Fibroblast of lung (primary cell): ENCODE results near the gene CRAMP1. TPM values are rescaled to one million over a fixed set of nuclear protein-coding genes. Genes with fewer than 3 reads are reported as not detected.

Source experiments
- DNase-seq, 2 donors: peaks; one replicate each; pipeline versions ENCODE4 v3.0.0 to v3.0.0-alpha.2; 2010; ENCODE audit warnings: low read depth in 2 of 2
- H2AFZ ChIP-seq: 2 replicates; pipeline ENCODE4 v1.5.1; 2012; ENCODE audit warnings: low read length, control low read depth, inconsistent platforms
- H3K27ac ChIP-seq: 2 replicates; pipeline ENCODE4 v1.5.1; 2011; ENCODE audit warnings: low read length, control low read depth; ENCODE audit not compliant: insufficient read depth
- H3K27me3 ChIP-seq: 2 replicates; pipeline ENCODE4 v1.5.1; 2011; ENCODE audit warnings: mild to moderate bottlenecking, low read length; ENCODE audit not compliant: control insufficient read depth, insufficient read depth
- H3K36me3 ChIP-seq: 2 replicates; pipeline ENCODE4 v1.5.1; 2011; ENCODE audit warnings: low read length; ENCODE audit not compliant: control insufficient read depth, insufficient read depth
- H3K4me1 ChIP-seq: 2 replicates; pipeline ENCODE4 v1.5.1; 2011; ENCODE audit warnings: low read length; ENCODE audit not compliant: control insufficient read depth, insufficient read depth; ENCODE audit errors: extremely low read depth
- H3K4me2 ChIP-seq: 2 replicates; pipeline ENCODE4 v1.5.1; 2011; ENCODE audit warnings: low read length, control low read depth; ENCODE audit not compliant: insufficient read depth; ENCODE audit errors: extremely low read depth
- H3K4me3 ChIP-seq, 4 experiments: fragments of 200-600 bp in 1 of 4; sonication (generic) in 1 of 4; replicated peaks in 1 of 4; 2 replicates each; pipeline ENCODE4 v1.5.1; 2011 to 2016; ENCODE audit warnings: low read length in 4 of 4, low read depth in 3 of 4, mild to moderate bottlenecking in 3 of 4, control low read depth in 2 of 4, inconsistent platforms in 1 of 4, mixed read lengths in 1 of 4; ENCODE audit not compliant: insufficient read depth in 1 of 4; ENCODE audit errors: control extremely low read depth in 1 of 4
- H3K79me2 ChIP-seq: 2 replicates; pipeline ENCODE4 v1.5.1; 2012; ENCODE audit warnings: mild to moderate bottlenecking, low read length, inconsistent platforms; ENCODE audit not compliant: control insufficient read depth, insufficient read depth
- H3K9ac ChIP-seq: 2 replicates; pipeline ENCODE4 v1.5.1; 2011; ENCODE audit warnings: mild to moderate bottlenecking, low read length, control low read depth; ENCODE audit not compliant: insufficient read depth
- H3K9me3 ChIP-seq: 2 replicates; pipeline ENCODE4 v1.5.1; 2012; ENCODE audit warnings: low read depth, low read length; ENCODE audit not compliant: control insufficient read depth, insufficient read depth
- H4K20me1 ChIP-seq: 2 replicates; pipeline ENCODE4 v1.5.1; 2011; ENCODE audit warnings: low read length; ENCODE audit not compliant: control insufficient read depth, insufficient read depth; ENCODE audit errors: extremely low read depth
- CTCF ChIP-seq, 2 donors: IDR thresholded peaks in 1 of 2; conservative IDR thresholded peaks in 1 of 2; 1 replicate in 1 of 2; 2 replicates in 1 of 2; pipeline ENCODE4 v1.5.1; 2011 to 2012; ENCODE audit warnings: low read length in 2 of 2, control low read depth in 1 of 2, inconsistent platforms in 1 of 2, low read depth in 1 of 2, mild to moderate bottlenecking in 1 of 2
- EZH2 ChIP-seq: IDR thresholded peaks from 2 replicates; pipeline ENCODE4 v1.5.1; 2012; ENCODE audit warnings: low read length, control low read depth, mild to moderate bottlenecking; ENCODE audit errors: missing control alignments
- polyA plus RNA-seq, 2 donors: library from polyadenylated mRNA; depleted of rRNA in 1 of 2; stranded (reverse) in 1 of 2; unstranded in 1 of 2; fragments of >200 nt; gene quantifications; 2 replicates each; pipeline ENCODE4 v1.2.1, GENCODE V29; 2011 to 2012; ENCODE audit warnings: missing spikeins in 1 of 2
- total RNA-seq: library from RNA; depleted of rRNA; stranded (reverse); fragments of >200 nt; gene quantifications from 2 replicates; pipeline ENCODE4 v1.2.1, GENCODE V29; 2014

CRAMP1 gene
- total and polyA plus RNA-seq, 2 donors (not counting 1 experiment from before 2014, with no cell fraction given), result 6.2 to 7.8 TPM

DNA sequence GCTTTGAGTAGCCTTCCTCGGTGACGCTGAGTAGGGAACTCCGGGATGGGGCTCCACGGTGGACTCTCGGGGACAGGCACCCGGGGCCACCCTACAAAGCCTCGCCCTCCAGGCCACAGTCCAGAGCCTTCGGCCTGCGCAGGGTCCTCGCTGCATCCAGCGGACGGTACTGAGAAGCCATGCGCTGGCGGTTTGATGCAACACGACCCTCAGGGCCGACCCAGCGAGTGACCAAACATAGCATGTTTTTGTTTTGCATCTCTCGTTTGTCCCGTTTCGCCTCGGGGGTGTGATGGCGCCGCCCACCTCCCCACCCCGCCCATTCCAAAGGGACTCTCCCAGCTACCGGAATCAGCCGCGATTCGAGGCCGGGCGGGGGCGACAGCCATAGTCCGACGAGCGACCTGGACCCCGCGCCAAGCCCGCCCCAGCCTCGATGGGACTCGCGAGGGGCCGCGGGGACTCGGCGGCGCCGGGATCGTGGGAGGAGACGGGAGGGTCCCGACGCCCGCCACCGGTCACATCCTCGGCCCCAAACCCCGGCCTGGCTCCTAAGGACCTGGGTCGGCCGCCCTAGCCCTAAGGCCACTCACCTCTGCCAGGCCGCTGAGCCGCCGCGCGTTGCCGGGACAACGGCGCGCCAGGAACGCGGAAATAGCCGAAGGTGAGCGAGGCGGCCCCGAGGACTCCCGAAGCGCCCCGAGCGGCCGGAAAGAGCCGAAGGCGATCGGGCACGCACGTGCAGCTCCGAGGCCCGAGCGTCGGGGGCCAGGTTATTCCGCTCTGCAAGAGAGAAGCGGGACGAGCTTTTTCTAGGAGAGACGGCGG lies 1.9 kb upstream of the CRAMP1 start:
- no peak for TF ChIP-seq EZH2
- TF ChIP-seq CTCF (conservative IDR thresholded peaks at IDR 0.05 in 1 of 2, IDR thresholded peaks at IDR 0.05 in 1 of 2; ENCODE audit: low read depth in 1 of 2, low read length in 2 of 2), result no peak
- no peaks in the 10 kb centered on the region for H4K20me1 ChIP-seq
- H3K79me2 ChIP-seq, result peaks cover 22% of the 10 kb centered on the region
- H3K4me1 ChIP-seq, result no peaks in the 10 kb centered on the region
- H3K9me3 ChIP-seq, result no peaks in the 10 kb centered on the region
- H2AFZ ChIP-seq, result peak overlapping the region; percentile 97
- H3K27me3 ChIP-seq, result no peaks in the 10 kb centered on the region
- peak overlapping the region; percentile 89 for H3K9ac ChIP-seq
- H3K4me2 ChIP-seq, result peak overlapping the region; percentile 99
- peak overlapping the region; percentile 87 for H3K27ac ChIP-seq
- peak overlapping the region; percentile 82 to 91 (median 85) for H3K4me3 ChIP-seq
- DNase-seq, result peak; percentile 72 to 82
- no peaks in the 10 kb centered on the region for H3K36me3 ChIP-seq

DNA sequence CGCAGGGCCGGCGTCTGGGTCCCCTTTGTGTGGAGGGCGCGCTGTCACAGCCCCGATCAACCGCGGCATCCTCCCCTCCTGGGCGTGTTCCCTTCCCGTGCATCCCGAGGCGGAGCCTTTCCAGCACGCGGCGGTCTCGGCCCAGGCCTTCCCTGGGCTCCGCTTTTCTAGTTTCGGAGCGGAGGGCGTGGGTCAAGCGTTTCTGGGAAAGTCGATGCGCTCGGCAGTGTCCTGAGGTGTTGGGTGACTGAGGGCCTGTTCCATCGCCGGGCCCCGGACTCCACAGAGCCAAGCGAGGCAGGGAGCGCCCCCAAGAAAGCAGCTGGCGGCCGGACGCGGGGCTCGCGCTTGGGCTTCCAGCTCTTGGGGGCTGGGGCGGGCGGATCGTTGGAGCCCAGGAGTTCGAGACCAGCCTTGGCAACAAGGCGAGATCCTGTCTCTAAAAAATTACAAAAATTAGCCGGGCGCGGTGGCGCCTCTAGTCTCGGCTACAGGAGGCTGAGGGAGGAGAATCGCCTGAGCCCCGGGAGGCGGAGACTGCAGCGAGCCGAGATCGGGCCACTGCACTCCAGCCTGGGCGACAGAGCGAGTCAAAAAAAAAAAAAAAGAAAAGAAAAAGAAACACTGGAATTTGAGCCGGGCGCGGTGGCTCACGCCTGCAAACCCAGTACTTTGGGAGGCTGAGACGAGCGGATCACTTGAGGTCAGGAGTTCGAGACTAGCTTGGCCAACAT lies 1.1 kb upstream of the CRAMP1 start:
- H3K27ac ChIP-seq, result peak overlapping the region; percentile 87
- H3K79me2 ChIP-seq, result peaks cover 30% of the 10 kb centered on the region
- no peaks in the 10 kb centered on the region for H3K9me3 ChIP-seq
- H3K9ac ChIP-seq, result peak overlapping the region; percentile 89
- H3K36me3 ChIP-seq, result no peaks in the 10 kb centered on the region
- H3K4me3 ChIP-seq, result peak overlapping the region; percentile 80 to 91 (median 85)
- DNase-seq, result peak in 1 of 2 donors; percentile 69
- peak overlapping the region; percentile 93 for H3K4me2 ChIP-seq
- H3K27me3 ChIP-seq, result no peaks in the 10 kb centered on the region
- H4K20me1 ChIP-seq, result no peaks in the 10 kb centered on the region
- peak overlapping the region; percentile 60 for H2AFZ ChIP-seq
- TF ChIP-seq CTCF (conservative IDR thresholded peaks at IDR 0.05 in 1 of 2, IDR thresholded peaks at IDR 0.05 in 1 of 2; ENCODE audit: low read depth in 1 of 2, low read length in 2 of 2), result no peak
- no peak for TF ChIP-seq EZH2
- peaks cover 1% of the 10 kb centered on the region for H3K4me1 ChIP-seq

- H3K36me3 ChIP-seq, result peaks cover 4% of the 10 kb centered on the region
- H2AFZ ChIP-seq, result no peak overlapping the region
- no peak for TF ChIP-seq EZH2
- TF ChIP-seq CTCF (conservative IDR thresholded peaks at IDR 0.05 in 1 of 2, IDR thresholded peaks at IDR 0.05 in 1 of 2; ENCODE audit: low read depth in 1 of 2, low read length in 2 of 2), result no peak
- H4K20me1 ChIP-seq, result no peaks in the 10 kb centered on the region
- H3K4me1 ChIP-seq, result peaks cover 2% of the 10 kb centered on the region
- H3K4me2 ChIP-seq, result peak overlapping the region; percentile 100
- peak overlapping the region; percentile 69 for H3K27ac ChIP-seq
- H3K4me3 ChIP-seq, result peak overlapping the region; percentile 78 to 90 (median 82)
- peaks cover 49% of the 10 kb centered on the region for H3K79me2 ChIP-seq
- H3K9me3 ChIP-seq, result no peaks in the 10 kb centered on the region
- H3K9ac ChIP-seq, result peak overlapping the region; percentile 72
- no peak for DNase-seq
- H3K27me3 ChIP-seq, result no peaks in the 10 kb centered on the region
Observed at GRCh38 chr16:1613211-1613622, 1.1 kb downstream of the CRAMP1 start.
